HG03066 (cell line): Measurements from ENCODE around the gene WBP1.
A peak's percentile ranks its signal among the peaks of the same experiment; 100 is the strongest.
"Not testable (repeated sequence)": the region's sequence is repeated elsewhere in the genome, so short reads cannot be mapped to it uniquely, and the experiment has no call there.

Source experiments
- ATAC-seq: cut with Tn5 transposase; IDR thresholded peaks from one replicate; pipeline ENCODE4 v1.9.1; 2021; ENCODE audit warnings: low read depth; ENCODE audit not compliant: unreplicated experiment

The WBP1 gene

DNA sequence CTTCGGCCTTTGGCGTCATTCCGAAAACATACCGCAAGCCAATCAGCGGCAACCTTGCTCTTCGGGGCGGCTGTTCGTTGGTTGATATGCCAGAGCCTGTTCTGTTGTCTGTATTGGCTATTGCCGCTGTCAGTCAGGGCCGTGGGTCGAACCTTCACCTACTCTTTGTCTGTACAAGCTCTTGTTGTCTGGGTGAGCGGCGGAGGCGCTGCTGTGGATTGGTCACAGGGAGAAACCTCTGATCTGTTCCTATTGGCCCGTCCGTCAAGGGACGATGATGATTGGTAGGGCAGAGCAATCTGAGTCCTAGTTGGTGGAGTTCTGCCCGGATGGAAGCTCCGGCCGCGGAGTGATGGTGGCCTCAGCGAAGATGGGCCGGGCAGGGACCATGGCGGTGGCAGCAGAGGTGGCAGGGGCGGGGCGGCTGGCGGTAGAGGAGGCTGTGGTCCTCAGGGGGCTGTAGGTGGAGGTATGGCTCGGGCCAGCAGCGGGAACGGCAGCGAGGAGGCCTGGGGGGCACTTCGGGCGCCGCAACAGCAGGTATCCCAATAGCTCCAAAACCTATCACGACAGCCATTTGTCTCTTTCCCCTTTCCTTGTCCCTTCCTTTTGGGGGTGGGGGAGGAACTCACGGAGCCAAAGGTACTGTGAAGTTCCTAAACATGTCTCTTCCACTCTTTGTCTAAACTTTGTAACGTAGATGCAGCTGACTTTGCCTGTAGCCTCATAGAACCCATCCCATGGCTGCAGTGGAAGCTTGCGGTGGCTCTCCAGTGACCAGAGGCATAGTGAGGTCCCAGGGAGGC is at the start of gene WBP1:
WBP1 (plus strand) TSS at position 307 of the 806 bp plus-strand sequence; CDS start at position 472, 165 bp downstream.
- peak; percentile 84 for ATAC-seq

DNA sequence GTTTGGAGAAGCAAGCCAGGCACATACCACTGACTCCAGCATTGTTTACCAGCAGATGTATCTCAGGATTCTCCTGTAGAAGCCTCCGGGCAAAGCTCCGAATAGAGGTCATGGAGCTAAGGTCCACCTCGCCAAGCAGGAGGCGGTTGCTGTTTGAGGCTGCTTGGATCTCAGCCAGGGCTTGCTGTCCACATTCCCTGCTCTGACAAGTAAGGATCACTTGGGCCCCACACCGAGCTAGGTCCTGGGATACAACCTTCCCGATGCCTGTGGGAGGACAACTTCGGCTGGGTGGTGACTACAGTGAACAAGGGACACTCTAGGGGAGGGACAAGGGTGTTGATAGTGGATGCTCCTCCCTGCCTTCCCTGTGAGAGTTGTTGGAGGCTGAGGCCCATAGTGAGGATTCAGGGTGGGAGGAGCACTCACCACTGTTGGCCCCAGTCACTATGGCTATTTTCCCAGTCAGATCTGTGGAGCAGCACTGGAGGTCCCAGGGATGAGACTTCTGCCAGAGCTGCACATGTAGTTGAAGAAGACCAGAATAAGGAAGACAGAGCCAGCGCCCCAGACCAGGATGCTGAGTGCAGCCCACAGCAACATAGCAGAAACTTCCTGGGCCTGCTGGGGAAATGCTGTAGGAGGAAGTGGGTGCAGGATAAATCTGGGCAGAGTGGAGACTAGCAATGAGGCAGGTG is 45.1 kb upstream of the WBP1 start:
- no peak for ATAC-seq

DNA sequence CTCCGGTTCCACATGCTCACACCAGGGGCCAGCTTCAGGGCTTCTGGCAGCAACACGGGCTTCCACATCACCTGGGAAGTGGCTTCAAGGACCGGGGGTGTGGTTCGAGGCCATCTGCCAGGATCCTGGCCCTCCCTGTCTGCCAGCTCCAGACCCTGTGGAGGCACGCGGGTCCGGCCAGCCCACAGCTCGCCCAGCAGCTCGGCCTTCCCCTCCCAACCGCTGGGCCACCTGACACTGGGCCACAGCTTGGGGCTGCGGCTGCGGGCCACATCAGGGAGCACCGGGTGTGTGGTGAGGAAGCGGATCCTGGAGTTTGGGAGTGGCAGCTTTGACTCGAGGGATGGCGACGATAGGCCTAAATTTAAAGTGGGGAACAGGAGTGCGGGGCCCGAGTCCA is 43.8 kb upstream of the WBP1 start:
- ATAC-seq = no peak

DNA sequence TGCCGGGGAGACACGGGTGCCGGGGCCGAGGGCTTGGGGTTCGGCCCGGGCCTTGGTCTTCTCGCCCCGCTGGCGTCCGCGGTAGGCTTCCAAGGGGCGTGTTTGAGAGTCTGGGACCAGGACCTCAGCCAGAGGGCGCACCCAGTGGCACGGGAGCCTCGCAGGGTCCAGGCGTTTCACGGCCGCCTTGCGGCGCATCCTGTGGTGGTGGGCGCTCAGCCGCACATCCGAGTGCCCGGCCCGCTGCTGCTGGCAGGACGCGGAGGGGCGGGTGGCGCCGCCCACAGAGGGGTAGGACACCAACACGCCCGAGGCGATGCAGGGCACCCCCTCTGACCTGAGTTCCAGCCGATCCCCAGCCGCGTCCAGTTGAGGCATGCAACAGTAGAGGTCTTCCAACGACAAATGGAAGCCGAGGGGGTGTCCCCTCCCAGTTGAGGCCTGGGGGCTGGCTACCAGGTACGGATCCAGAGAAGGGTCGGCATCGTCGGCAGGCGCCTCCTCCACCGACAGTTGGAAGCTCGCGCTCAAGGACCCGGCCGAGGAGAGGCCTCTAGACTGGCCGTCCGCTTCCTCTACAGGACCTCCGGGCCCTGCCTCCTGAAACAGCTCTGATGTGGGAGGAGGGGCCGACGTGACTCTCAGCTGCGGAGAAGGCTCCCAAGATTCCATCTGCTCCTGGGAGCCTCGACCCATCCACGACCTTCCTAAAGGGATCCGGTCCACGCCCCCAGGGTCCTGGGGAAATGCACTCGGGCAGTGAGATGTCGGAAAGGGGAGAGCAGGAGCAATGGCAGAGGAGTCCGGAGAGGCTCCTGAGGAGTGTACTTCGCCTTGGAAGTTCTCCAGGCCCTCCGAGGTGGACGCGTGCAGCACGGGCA is 43.1 kb upstream of the WBP1 start:
- no peak for ATAC-seq

DNA sequence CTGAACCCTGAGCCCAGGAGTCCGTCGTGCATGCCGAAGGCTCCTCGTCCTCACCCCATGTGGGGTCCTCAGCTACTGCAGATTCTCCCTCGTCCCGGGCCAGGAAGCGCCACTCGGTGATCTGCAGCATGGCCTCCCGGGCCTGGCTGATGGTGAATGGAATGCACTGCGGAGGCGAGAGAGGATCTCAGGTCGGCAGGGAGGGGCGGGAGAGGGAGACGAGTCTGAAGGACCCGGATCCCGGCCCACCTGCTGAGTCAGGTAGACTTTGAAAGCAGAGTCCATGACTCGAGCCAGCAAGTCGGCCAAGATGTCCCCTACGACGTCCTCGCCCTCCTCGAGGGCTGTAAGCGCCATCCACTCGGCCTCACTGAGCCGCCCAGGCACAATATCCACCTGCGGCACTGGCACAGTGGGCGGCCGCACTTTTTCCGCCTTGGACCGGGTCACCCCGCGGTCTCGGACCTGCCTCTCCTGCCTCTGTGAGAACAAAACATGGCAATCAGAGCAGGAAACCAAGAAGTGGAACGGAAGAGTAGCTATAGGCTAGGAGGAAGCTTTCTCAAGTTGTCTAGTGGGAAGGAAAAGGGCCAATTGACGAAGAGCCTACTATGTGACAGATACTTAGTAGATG is 42.4 kb upstream of the WBP1 start:
- no peak for ATAC-seq

DNA sequence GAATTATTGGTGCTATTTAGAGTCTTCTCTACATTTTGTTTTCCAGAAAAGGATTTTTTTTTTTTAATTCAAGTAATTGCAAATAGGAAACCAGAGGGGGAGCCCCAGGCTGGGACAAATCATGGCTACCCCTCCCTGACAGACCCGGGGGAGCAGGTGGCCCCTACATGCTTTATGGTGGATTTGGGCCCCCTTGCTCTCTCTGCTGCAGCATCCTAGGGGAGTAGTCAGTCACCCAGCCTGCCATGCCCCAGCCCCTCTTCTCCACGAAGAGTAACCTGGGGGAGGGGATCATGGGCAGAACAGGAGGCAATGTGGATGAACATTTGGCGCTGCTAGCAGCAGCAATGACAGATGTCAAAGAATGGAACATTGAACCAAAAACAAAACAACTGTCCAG is 41.5 kb upstream of the WBP1 start:
- no peak for ATAC-seq

DNA sequence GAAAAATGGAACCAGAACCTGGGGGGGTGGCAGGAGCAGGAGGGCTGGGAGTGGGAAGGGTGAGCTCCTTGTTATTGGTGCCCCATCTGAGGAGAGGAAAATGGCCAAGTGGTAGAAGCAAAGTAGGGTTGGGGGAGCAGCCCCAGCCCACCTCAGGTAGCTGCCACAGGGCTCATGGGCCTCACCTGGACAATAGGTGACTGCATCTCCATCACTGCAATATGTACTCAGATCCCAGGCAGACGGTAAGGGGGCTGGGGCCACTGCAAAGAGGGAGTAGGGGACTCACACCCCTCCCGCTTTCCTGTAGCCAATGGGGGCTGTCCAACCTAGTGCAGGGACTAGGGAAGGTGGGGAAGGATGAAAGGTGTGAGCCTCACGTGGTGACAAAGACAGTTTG is 41.0 kb upstream of the WBP1 start:
- no peak for ATAC-seq

DNA sequence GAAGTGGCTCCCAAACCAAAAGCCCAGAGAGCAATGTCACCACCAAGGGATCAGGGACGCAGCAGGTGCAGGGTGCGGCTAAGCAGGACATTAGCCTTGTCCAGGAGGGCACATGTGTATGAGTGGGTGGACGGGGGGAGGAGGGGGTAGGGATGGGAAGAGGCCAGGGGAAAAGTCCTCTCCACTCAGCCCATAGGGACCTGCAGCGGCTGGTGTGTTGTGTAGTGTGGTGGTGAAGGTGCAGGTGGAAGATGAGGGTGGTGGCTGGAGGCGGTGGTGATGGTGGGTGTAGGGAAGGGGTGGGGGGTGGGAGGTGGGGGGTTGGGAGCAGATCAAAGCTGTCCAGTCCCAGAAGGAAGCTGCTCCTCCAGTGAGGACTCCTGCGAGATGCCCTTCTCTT is 40.5 kb upstream of the WBP1 start:
- no peak for ATAC-seq

DNA sequence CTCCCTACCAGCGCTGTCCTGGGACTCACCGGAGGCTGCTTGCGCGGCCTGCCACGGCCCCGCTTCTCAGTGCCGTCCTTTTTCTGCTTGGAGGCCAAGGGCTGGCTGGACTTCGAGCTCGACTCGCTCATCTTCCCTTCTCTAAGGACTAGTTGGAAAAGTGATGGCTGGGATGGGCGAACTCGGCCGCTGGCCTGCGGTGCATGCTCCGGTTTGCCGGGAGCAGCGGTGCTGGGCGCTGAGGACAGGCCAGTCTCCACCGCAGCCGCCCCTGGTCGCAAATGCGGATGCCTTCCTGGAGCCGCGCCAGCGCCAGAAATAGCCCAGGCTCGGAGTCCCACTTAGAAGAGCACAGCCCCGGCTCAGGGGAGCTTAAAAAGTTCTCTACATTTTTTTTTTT is 39.9 kb upstream of the WBP1 start:
- no peak for ATAC-seq

DNA sequence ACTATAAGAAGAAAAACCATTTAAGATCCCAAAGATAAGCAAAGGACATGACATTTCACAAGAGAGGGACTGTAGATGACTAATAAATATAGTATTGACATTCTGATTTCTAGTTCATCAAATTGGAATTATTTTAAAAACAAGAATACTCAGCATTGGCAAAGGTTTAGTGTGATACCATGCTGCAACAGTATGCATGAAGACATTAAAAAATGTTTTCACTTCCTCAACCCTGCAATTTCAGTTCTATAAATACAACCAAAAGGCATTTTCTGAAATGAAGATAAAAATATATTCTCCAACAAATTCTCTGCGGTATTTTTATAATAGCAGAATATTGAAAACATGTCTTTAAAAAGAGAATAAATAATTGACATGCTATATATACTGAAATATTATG is 38.9 kb upstream of the WBP1 start:
- ATAC-seq = no peak

DNA sequence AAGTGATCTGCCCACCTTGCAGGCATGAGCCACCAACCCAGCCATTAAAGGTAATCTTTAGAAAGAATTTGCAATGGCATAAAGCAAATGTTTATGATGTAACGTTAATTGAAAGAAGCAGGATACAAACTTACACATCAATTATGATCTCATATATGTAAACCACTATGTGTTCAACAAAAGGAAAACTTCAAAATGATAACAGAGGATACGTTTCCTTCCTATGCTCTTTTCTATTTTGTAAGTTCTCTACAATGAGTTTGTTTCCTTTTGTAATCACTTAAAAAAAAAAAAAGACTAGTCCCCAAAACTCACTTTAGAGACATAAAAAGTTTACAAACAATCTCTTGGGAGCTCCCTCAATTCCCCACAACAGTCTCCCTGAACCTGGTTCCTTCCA is 38.2 kb upstream of the WBP1 start:
- no peak for ATAC-seq

DNA sequence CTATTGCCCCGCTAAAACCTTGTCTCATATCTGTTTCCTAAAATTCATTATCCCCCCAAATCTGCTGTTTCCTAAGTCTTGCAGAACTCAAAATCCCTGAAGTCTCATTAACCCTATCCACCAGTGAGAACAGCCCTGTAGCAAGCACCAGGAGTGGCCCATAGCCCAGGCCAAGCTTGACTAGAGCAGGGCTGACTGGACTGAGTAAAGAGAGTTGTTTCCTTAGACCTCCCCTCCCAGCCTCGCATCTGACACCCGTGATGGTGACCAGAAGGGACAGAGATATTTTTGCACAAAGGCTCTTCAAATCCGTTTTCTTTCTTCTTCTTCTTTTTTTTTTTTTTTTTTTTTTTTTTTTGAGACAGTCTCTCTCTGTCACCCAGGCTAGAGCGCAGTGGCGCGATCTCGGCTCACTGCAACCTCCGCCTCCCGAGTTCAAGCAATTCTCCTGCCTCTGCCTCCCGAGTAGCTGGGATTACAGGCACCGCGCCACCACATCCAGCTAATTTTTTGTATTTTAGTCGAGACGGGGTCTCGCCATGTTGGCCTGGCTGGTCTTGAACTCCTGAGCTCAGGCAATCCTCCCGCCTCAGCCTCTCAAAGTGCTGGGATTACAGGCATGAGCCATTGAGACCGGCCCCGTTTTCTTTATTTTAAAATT is 37.7 kb upstream of the WBP1 start:
- ATAC-seq = not testable (repeated sequence)

DNA sequence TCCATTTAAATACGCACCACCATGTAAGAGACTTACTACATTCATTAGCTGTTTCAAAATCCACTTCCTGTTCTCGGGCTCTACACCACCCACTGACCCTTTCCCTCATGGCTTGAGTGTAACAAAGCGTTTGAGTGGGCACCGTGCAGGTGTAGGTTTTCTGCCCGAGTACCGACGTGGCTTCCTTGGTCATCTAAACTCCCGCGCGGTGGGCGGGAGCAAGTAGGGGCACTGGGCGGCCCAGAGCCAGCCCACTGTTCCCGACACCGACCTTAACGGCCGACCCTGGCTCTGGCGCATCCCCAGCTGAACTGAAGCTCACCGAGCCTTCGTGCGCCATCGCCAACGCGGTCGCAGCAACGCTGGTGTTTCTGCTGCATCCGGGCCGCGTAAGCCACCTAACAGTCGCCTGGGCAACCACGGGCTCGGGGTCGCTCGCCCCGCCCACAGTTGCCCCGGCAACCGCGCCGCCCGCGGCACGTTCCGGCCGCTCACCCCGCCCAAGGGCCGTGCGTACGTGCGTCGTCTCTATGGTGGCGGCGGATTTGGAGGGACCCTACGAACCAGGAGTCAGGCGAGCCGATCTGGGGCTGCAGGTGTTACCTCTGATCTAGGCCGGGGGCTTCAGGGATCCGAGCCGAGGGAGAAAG is 36.9 kb upstream of the WBP1 start, which contains the start of the genes C2orf81 and WDR54:
C2orf81 (minus strand) TSS at position 399 of the 650 bp plus-strand sequence; CDS start at position 340, 59 bp downstream.
WDR54 (plus strand) TSS at position 510 of the 650 bp plus-strand sequence. CDS start 424 bp downstream, outside the sequence.
- peak; percentile 86 for ATAC-seq

DNA sequence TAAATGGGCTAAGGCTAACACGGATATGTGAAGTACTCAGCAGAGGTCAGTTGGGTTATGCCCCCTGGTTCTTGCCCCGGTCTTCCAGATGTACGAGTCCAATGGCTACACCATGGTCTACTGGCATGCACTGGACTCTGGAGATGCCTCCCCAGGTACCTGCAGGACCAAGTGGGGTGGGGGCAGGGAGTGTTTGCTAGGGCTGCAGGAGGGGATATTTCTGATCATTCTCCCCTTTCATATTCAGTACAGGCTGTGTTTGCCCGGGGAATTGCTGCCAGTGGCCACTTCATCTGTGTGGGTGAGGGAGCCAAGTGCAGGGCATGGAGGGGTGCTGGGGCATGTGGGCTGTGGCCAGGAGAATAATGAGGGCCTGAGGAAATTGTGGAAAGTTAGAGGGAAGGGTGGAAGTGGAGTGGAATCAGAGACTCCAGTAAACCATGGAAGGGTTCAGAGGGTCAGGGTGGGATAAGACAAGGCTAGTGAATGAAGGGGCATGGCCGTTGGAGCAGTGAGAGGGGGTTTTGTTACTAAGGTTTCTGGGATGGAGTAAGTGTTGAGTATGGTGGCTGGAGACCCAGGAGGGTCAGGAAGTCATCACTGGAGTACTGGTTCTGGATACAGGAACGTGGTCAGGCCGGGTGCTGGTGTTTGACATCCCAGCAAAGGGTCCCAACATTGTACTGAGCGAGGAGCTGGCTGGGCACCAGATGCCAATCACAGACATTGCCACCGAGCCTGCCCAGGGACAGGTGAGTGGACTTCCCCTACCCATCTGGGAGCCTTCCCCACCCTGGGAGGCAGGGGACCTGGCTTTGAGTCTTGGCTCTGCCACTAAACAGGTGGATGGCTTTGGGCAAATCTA is 34.8 kb upstream of the WBP1 start:
- no peak for ATAC-seq

DNA sequence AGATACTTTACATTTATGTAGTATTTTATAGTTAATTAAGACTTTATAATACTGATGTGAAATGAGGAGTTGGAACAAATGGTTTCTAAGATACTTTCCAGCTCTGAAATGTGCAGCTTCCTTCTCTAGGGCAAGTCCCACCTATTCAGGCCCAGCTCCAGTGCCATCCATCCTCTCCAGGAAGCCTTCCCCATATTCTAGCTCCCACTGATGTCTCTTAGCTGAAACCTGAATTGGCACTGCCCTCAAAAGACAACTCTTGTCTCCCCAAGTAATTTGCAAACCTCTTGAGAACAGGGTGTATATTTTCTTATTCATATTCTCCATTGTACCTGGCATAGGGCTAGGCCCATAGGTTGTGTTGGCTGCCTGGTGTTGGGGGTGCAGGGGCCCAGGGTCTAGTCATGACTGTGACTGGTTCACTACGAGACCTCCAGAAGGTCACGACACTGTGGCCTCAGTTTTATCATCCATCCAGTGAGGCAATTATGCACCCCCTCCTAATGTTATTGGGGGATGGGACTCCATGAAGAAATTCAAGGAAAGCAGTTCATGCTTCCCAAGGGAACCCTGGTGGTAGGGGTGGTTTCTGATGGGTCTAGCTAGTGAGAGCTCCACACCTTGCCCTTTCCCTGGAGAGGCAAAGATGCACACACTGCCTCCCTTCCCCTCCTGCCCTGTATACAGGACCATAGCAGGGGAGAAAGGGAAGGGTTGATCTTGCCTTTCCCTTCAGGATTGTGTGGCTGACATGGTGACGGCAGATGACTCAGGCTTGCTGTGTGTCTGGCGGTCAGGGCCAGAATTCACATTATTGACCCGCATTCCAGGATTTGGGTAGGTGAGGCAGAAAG is 33.9 kb upstream of the WBP1 start:
- no peak for ATAC-seq

DNA sequence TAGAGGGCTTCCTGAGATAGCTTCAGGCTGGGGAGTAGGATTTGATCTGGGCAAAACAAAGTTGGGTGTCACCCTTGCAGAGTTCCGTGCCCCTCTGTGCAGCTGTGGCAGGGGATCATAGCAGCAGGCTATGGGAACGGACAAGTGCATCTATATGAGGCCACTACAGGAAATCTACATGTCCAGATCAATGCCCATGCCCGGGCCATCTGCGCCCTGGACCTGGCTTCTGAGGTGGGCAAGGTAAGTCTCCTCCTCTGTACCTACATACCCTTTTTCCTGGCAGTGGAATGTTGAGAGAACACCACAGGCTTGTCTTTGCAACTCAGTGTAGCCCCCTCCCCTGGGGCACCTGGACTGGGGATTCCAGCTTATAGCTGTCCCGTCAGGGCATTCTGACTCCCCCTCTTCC is 33.2 kb upstream of the WBP1 start:
- no peak for ATAC-seq

DNA sequence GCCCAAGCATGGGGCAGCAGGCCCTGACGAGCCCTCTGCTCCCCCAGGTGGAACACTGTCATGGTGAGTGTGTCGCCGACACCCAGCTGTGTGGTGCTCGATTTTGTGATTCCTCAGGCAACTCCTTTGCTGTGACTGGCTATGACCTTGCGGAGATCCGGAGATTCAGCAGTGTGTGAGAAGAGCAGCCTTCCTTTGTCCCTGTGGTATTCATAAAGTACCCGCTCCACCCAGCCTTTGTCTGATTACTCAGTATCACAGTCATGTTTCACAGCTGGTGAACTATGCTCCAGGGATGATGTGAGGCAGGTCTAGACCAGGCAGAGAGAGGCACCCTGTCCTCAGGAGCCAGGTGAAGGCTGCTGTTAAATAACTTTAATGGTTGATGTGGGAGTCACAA is 32.7 kb upstream of the WBP1 start:
- no peak for ATAC-seq
